ENCODE data around the gene OTULIN. TPM values are rescaled to one million over a fixed set of nuclear protein-coding genes. Genes with fewer than 3 reads are reported as not detected.

The OTULIN gene
- total RNA-seq, 5 donors from 2014 or later (not counting 1 experiment from before 2014, with no cell fraction given), result 57.6 to 67.1 (median 61.2) TPM

- CTCF ChIA-PET, result no interaction called here
- H3K27ac ChIP-seq (ENCODE audit: low read length), result no peak overlapping the region
- 94% methylated on average over 13 of the region's 23 CpGs for WGBS (ENCODE audit: insufficient coverage)
Observed at GRCh38 chr5:14713476-14714390, 49.2 kb downstream of the OTULIN start.

GRCh38 chr5:14714706-14715105 is 50.2 kb downstream of the OTULIN start:
- Histone ChIP-seq H3K9me3 (no peaks in the 10 kb centered on the region), H3K27ac (ENCODE audit: low read length) (no peak overlapping the region), H3K4me1 (ENCODE audit: control insufficient read depth in 1 of 2, extremely low read depth in 1 of 2, insufficient read depth in 2 of 2, low read length in 2 of 2) (no peaks in the 10 kb centered on the region), H3K4me3 (ENCODE audit: control insufficient read depth in 1 of 2, extremely low read depth in 1 of 2, low read length in 1 of 2) (no peak overlapping the region), H3K27me3 (replicated peaks in 1 of 2; ENCODE audit: control insufficient read depth in 2 of 2, extremely low read depth in 1 of 2, insufficient read depth in 2 of 2, low read length in 1 of 2) (no peaks in the 10 kb centered on the region), H3K36me3 (ENCODE audit: control insufficient read depth in 2 of 2, extremely low read depth in 1 of 2, insufficient read depth in 1 of 2, low read length in 1 of 2) (peaks cover 0 to 65% of the 10 kb centered on the region in 2 donors)
- ChIA-PET CTCF (no interaction called here), POLR2A (no interaction called here)
- 95% methylated on average over 6 of the region's 6 CpGs for WGBS (ENCODE audit: insufficient coverage)
- H3K4me1 Mint-ChIP-seq, result peaks cover 14 to 26% (median 26%) of the 10 kb centered on the region in 3 donors
- no peak overlapping the region for H3K4me3 Mint-ChIP-seq
- H3K9me3 Mint-ChIP-seq, result no peaks in the 10 kb centered on the region
- peak overlapping the region; percentile 49 to 77 for H3K27ac Mint-ChIP-seq
- ATAC-seq (replicated peaks in 1 of 4) (no peak), DNase-seq (peak in 1 of 35 experiments; percentile 0)
- peaks cover 63% of the 10 kb centered on the region for H3K36me3 Mint-ChIP-seq
- H3K27me3 Mint-ChIP-seq, result no peaks in the 10 kb centered on the region

More at GRCh38 chr5:14713476-14714390, 49.2 kb downstream of the OTULIN start:
- H3K4me3 ChIP-seq (ENCODE audit: control insufficient read depth in 1 of 2, extremely low read depth in 1 of 2, low read length in 1 of 2), result no peak overlapping the region
- H3K9me3 ChIP-seq, result no peaks in the 10 kb centered on the region
- Mint-ChIP-seq H3K36me3 (peaks cover 65% of the 10 kb centered on the region), H3K9me3 (no peaks in the 10 kb centered on the region), H3K4me1 (peaks cover 19 to 26% (median 26%) of the 10 kb centered on the region in 3 donors), H3K4me3 (no peak overlapping the region), H3K27ac (peak overlapping the region; percentile 70 to 74), H3K27me3 (no peaks in the 10 kb centered on the region)
- no peaks in the 10 kb centered on the region for H3K27me3 ChIP-seq (replicated peaks in 1 of 2; ENCODE audit: control insufficient read depth in 2 of 2, extremely low read depth in 1 of 2, insufficient read depth in 2 of 2, low read length in 1 of 2)
- DNase-seq (peak in 1 of 35 experiments; percentile 4), ATAC-seq (replicated peaks in 1 of 4) (peak in 1 of 4 experiments; percentile 11)
- POLR2A ChIA-PET, result no interaction called here
- H3K36me3 ChIP-seq (ENCODE audit: control insufficient read depth in 2 of 2, extremely low read depth in 1 of 2, insufficient read depth in 1 of 2, low read length in 1 of 2), result peaks cover 0 to 70% of the 10 kb centered on the region in 2 donors
- peaks cover under 1 to 7% of the 10 kb centered on the region in 2 experiments for H3K4me1 ChIP-seq (ENCODE audit: control insufficient read depth in 1 of 2, extremely low read depth in 1 of 2, insufficient read depth in 2 of 2, low read length in 2 of 2)

GRCh38 chr5:14715481-14715880 is 51.0 kb downstream of the OTULIN start:
- Mint-ChIP-seq H3K9me3 (no peaks in the 10 kb centered on the region), H3K27ac (peak overlapping the region; percentile 49 to 77), H3K27me3 (no peaks in the 10 kb centered on the region), H3K36me3 (peaks cover 57% of the 10 kb centered on the region), H3K4me1 (peaks cover 14 to 28% (median 25%) of the 10 kb centered on the region in 3 donors), H3K4me3 (no peak overlapping the region)
- ChIA-PET CTCF (no interaction called here), POLR2A (no interaction called here)
- H3K4me3 ChIP-seq (ENCODE audit: control insufficient read depth in 1 of 2, extremely low read depth in 1 of 2, low read length in 1 of 2), result no peak overlapping the region
- no CpG with 5 or more reads among the region's 3 CpGs for WGBS (ENCODE audit: insufficient coverage)
- no peaks in the 10 kb centered on the region for H3K9me3 ChIP-seq
- no peak overlapping the region for H3K27ac ChIP-seq (ENCODE audit: low read length)
- DNase-seq, result no peak
- ATAC-seq (replicated peaks in 1 of 4), result no peak
- peaks cover 0 to 57% of the 10 kb centered on the region in 2 donors for H3K36me3 ChIP-seq (ENCODE audit: control insufficient read depth in 2 of 2, extremely low read depth in 1 of 2, insufficient read depth in 1 of 2, low read length in 1 of 2)
- no peaks in the 10 kb centered on the region for H3K27me3 ChIP-seq (replicated peaks in 1 of 2; ENCODE audit: control insufficient read depth in 2 of 2, extremely low read depth in 1 of 2, insufficient read depth in 2 of 2, low read length in 1 of 2)
- peaks cover 0 to 2% of the 10 kb centered on the region in 2 experiments for H3K4me1 ChIP-seq (ENCODE audit: control insufficient read depth in 1 of 2, extremely low read depth in 1 of 2, insufficient read depth in 2 of 2, low read length in 2 of 2)

GRCh38 chr5:14716755-14717752 is 52.5 kb downstream of the OTULIN start:
- DNase-seq (peak in 1 of 35 experiments; percentile 11), ATAC-seq (replicated peaks in 1 of 4) (no peak)
- H3K27me3 Mint-ChIP-seq, result no peaks in the 10 kb centered on the region
- CTCF ChIA-PET, result interaction anchor here (0.6 to 0.7 kb wide), 2 partner anchors 10 to 328 kb away, joined by 4 read pairs; no protein-coding TSS in a partner anchor
- POLR2A ChIA-PET, result no interaction called here
- no peaks in the 10 kb centered on the region for H3K9me3 Mint-ChIP-seq
- H3K4me3 Mint-ChIP-seq, result no peak overlapping the region
- 98% methylated on average over 5 of the region's 13 CpGs for WGBS (ENCODE audit: insufficient coverage)
- no peak overlapping the region for H3K27ac ChIP-seq (ENCODE audit: low read length)
- peaks cover 0 to 10% of the 10 kb centered on the region in 2 experiments for H3K4me1 ChIP-seq (ENCODE audit: control insufficient read depth in 1 of 2, extremely low read depth in 1 of 2, insufficient read depth in 2 of 2, low read length in 2 of 2)
- peak overlapping the region; percentile 62 to 77 for H3K27ac Mint-ChIP-seq
- no peak overlapping the region for H3K4me3 ChIP-seq (ENCODE audit: control insufficient read depth in 1 of 2, extremely low read depth in 1 of 2, low read length in 1 of 2)
- no peaks in the 10 kb centered on the region for H3K27me3 ChIP-seq (replicated peaks in 1 of 2; ENCODE audit: control insufficient read depth in 2 of 2, extremely low read depth in 1 of 2, insufficient read depth in 2 of 2, low read length in 1 of 2)
- H3K4me1 Mint-ChIP-seq, result peaks cover 22 to 34% (median 31%) of the 10 kb centered on the region in 3 donors
- H3K36me3 ChIP-seq (ENCODE audit: control insufficient read depth in 2 of 2, extremely low read depth in 1 of 2, insufficient read depth in 1 of 2, low read length in 1 of 2), result peaks cover 0 to 42% of the 10 kb centered on the region in 2 donors
- no peaks in the 10 kb centered on the region for H3K9me3 ChIP-seq
- H3K36me3 Mint-ChIP-seq, result peaks cover 42% of the 10 kb centered on the region

GRCh38 chr5:14718778-14719177 is 54.3 kb downstream of the OTULIN start:
- H3K27ac Mint-ChIP-seq, result peak overlapping the region; percentile 72 to 77
- ATAC-seq (replicated peaks in 1 of 4) (no peak), DNase-seq (no peak)
- peaks cover 31 to 38% (median 32%) of the 10 kb centered on the region in 3 donors for H3K4me1 Mint-ChIP-seq
- peaks cover 42% of the 10 kb centered on the region for H3K36me3 Mint-ChIP-seq
- Histone ChIP-seq H3K27ac (ENCODE audit: low read length) (no peak overlapping the region), H3K9me3 (no peaks in the 10 kb centered on the region), H3K4me1 (ENCODE audit: control insufficient read depth in 1 of 2, extremely low read depth in 1 of 2, insufficient read depth in 2 of 2, low read length in 2 of 2) (peaks cover 0 to 10% of the 10 kb centered on the region in 2 experiments), H3K27me3 (replicated peaks in 1 of 2; ENCODE audit: control insufficient read depth in 2 of 2, extremely low read depth in 1 of 2, insufficient read depth in 2 of 2, low read length in 1 of 2) (no peaks in the 10 kb centered on the region), H3K4me3 (ENCODE audit: control insufficient read depth in 1 of 2, extremely low read depth in 1 of 2, low read length in 1 of 2) (no peak overlapping the region), H3K36me3 (ENCODE audit: control insufficient read depth in 2 of 2, extremely low read depth in 1 of 2, insufficient read depth in 1 of 2, low read length in 1 of 2) (peaks cover 0 to 32% of the 10 kb centered on the region in 2 donors)
- CTCF ChIA-PET, result interaction anchor here (0.6 to 1.1 kb wide), 3 partner anchors 9 to 34 kb away, joined by 3 read pairs; no protein-coding TSS in a partner anchor
- POLR2A ChIA-PET, result interaction anchor here in 1 of 2 donors (0.5 to 0.8 kb wide), 2 partner anchors 28 to 155 kb away, joined by 3 to 7 read pairs; no protein-coding TSS in a partner anchor
- H3K4me3 Mint-ChIP-seq, result no peak overlapping the region
- H3K27me3 Mint-ChIP-seq, result no peaks in the 10 kb centered on the region
- no peaks in the 10 kb centered on the region for H3K9me3 Mint-ChIP-seq
- 100% methylated on average over 1 of the region's 5 CpGs for WGBS (ENCODE audit: insufficient coverage)
